GM21390 (cell line): ENCODE data around the gene PDX1.
A peak's percentile ranks its signal among the peaks of the same experiment; 100 is the strongest.

Experiments used
- ATAC-seq: cut with Tn5 transposase; IDR thresholded peaks from one replicate; pipeline ENCODE4 v1.9.1; 2021; ENCODE audit not compliant: unreplicated experiment

PDX1 gene

GRCh38 chr13:27921961-27922882, 2.4 kb downstream of the PDX1 start:
- no peak for ATAC-seq

GRCh38 chr13:27922883-27923612, 3.2 kb downstream of the PDX1 start:
- ATAC-seq = no peak

- no peak for ATAC-seq
Observed at GRCh38 chr13:27923794-27924528, 4.2 kb downstream of the PDX1 start.

- no peak for ATAC-seq
Observed at GRCh38 chr13:27924529-27925141, 4.8 kb downstream of the PDX1 start.

GRCh38 chr13:27925220-27925991, 5.6 kb downstream of the PDX1 start:
- no peak for ATAC-seq

- no peak for ATAC-seq
Observed at GRCh38 chr13:27926644-27927434, 7.0 kb downstream of the PDX1 start.

GRCh38 chr13:27927444-27928352, 7.9 kb downstream of the PDX1 start:
- no peak for ATAC-seq

- no peak for ATAC-seq
Observed at GRCh38 chr13:27928353-27928804, 8.6 kb downstream of the PDX1 start.

GRCh38 chr13:27928805-27929753, 9.3 kb downstream of the PDX1 start:
- no peak for ATAC-seq

- ATAC-seq = no peak
Observed at GRCh38 chr13:27929868-27930267, 10.1 kb downstream of the PDX1 start.

- no peak for ATAC-seq
Observed at GRCh38 chr13:27933118-27933517, 13.3 kb downstream of the PDX1 start.

- ATAC-seq = no peak
Observed at GRCh38 chr13:27933580-27934328, 14.0 kb downstream of the PDX1 start.

- ATAC-seq = no peak
Observed at GRCh38 chr13:27942972-27943371, 23.2 kb downstream of the PDX1 start.

GRCh38 chr13:27952876-27953675, 33.3 kb downstream of the PDX1 start:
- no peak for ATAC-seq

- peak; percentile 89 for ATAC-seq
Observed at GRCh38 chr13:27953676-27954405, 34.0 kb downstream of the PDX1 start.
